GM12892 (cell line): ENCODE data around the gene GRIP2.

Experiments
- DNase-seq: peaks from one replicate; pipeline ENCODE4 v3.0.0; 2011; ENCODE audit not compliant: insufficient read length
- FAIRE-seq: peaks from 2 replicates; lab custom pipeline; 2011; peaks lifted over from hg19 to GRCh38; lab: Jason Lieb, UNC
- POLR2A ChIP-seq: IDR thresholded peaks from 2 replicates; pipeline ENCODE4 v1.6.1; 2011; ENCODE audit warnings: low read depth, low read length, control low read depth
- POLR2AphosphoS5 ChIP-seq: IDR thresholded peaks from 2 replicates; pipeline ENCODE4 v1.6.1; 2011; ENCODE audit warnings: low read depth, low read length, control low read depth
- TAF1 ChIP-seq: IDR thresholded peaks from 2 replicates; pipeline ENCODE4 v1.6.1; 2011; ENCODE audit warnings: low read depth, mild to moderate bottlenecking, control low read depth, low read length, borderline replicate concordance

The GRIP2 gene

GRCh38 chr3:14455571-14456317, 84.4 kb downstream of the GRIP2 start:
- TF ChIP-seq POLR2AphosphoS5 (no peak), POLR2A (no peak), TAF1 (no peak)
- no peak for DNase-seq
- no peak for FAIRE-seq

GRCh38 chr3:14454639-14455310, 85.4 kb downstream of the GRIP2 start:
- FAIRE-seq (no peak), DNase-seq (no peak)
- TF ChIP-seq POLR2AphosphoS5: no peak
- TF ChIP-seq TAF1: no peak
- no peak for TF ChIP-seq POLR2A

GRCh38 chr3:14453876-14454638, 86.1 kb downstream of the GRIP2 start:
- no peak for TF ChIP-seq POLR2AphosphoS5
- no peak for TF ChIP-seq POLR2A
- no peak for TF ChIP-seq TAF1
- DNase-seq (no peak), FAIRE-seq (no peak)

- FAIRE-seq (no peak), DNase-seq (no peak)
- no peak for TF ChIP-seq POLR2A
Observed at GRCh38 chr3:14452740-14453710, 87.1 kb downstream of the GRIP2 start.

GRCh38 chr3:14451844-14452739, 88.0 kb downstream of the GRIP2 start:
- TF ChIP-seq POLR2A (no peak), POLR2AphosphoS5 (no peak), TAF1 (no peak)
- DNase-seq (no peak), FAIRE-seq (no peak)

- DNase-seq: no peak
- TF ChIP-seq TAF1: no peak
- no peak for TF ChIP-seq POLR2AphosphoS5
- TF ChIP-seq POLR2A: no peak
- FAIRE-seq: no peak
Observed at GRCh38 chr3:14450922-14451606, 89.1 kb downstream of the GRIP2 start.

GRCh38 chr3:14450506-14450905, 89.6 kb downstream of the GRIP2 start:
- no peak for DNase-seq
- TF ChIP-seq POLR2AphosphoS5 (no peak), TAF1 (no peak), POLR2A (no peak)
- FAIRE-seq: no peak

- FAIRE-seq (no peak), DNase-seq (no peak)
- TF ChIP-seq POLR2A (no peak), POLR2AphosphoS5 (no peak), TAF1 (no peak)
Observed at GRCh38 chr3:14448756-14449727, 91.1 kb downstream of the GRIP2 start.
